HG03139 (cell line): Measurements from ENCODE around the gene ARRDC3.
"Not testable (repeated sequence)": the region's sequence is repeated elsewhere in the genome, so short reads cannot be mapped to it uniquely, and the experiment has no call there.

Source experiments
- ATAC-seq: cut with Tn5 transposase; IDR thresholded peaks from one replicate; pipeline ENCODE4 v1.9.1; 2021; ENCODE audit not compliant: unreplicated experiment

The ARRDC3 gene

GRCh38 chr5:91385596-91385995 lies 2.5 kb upstream of the ARRDC3 start:
- not testable (repeated sequence) for ATAC-seq

GRCh38 chr5:91384671-91385430 lies 1.7 kb upstream of the ARRDC3 start:
- ATAC-seq = no peak

GRCh38 chr5:91383956-91384300 lies 811 bp upstream of the ARRDC3 start:
- no peak for ATAC-seq

- ATAC-seq = no peak
Observed at GRCh38 chr5:91382530-91383026, 539 bp downstream of the ARRDC3 start.

GRCh38 chr5:91381774-91382359 lies 1.2 kb downstream of the ARRDC3 start:
- peak; percentile 12 for ATAC-seq

- ATAC-seq = no peak
Observed at GRCh38 chr5:91381239-91381773, 1.8 kb downstream of the ARRDC3 start.

- ATAC-seq = peak; percentile 46
Observed at GRCh38 chr5:91380491-91381238, 2.5 kb downstream of the ARRDC3 start.

- peak; percentile 48 for ATAC-seq
Observed at GRCh38 chr5:91379914-91380490, 3.1 kb downstream of the ARRDC3 start.

GRCh38 chr5:91379246-91379913 lies 3.7 kb downstream of the ARRDC3 start:
- ATAC-seq = no peak

GRCh38 chr5:91378752-91379211 lies 4.3 kb downstream of the ARRDC3 start:
- no peak for ATAC-seq

GRCh38 chr5:91374893-91375520 lies 8.1 kb downstream of the ARRDC3 start:
- ATAC-seq = no peak

GRCh38 chr5:91373600-91373999 lies 9.5 kb downstream of the ARRDC3 start:
- no peak for ATAC-seq

- no peak for ATAC-seq
Observed at GRCh38 chr5:91373006-91373405, 10.1 kb downstream of the ARRDC3 start.

GRCh38 chr5:91369480-91369879 lies 13.6 kb downstream of the ARRDC3 start:
- ATAC-seq = no peak

GRCh38 chr5:91367908-91368648 lies 15.0 kb downstream of the ARRDC3 start:
- ATAC-seq = no peak

GRCh38 chr5:91367344-91367743 lies 15.8 kb downstream of the ARRDC3 start:
- ATAC-seq = no peak

- no peak for ATAC-seq
Observed at GRCh38 chr5:91366551-91366950, 16.6 kb downstream of the ARRDC3 start.

GRCh38 chr5:91365498-91365897 lies 17.6 kb downstream of the ARRDC3 start:
- ATAC-seq = no peak

GRCh38 chr5:91362935-91363334 lies 20.2 kb downstream of the ARRDC3 start:
- no peak for ATAC-seq
